ENCODE measurements around the gene CYB5A. TPM values are rescaled to one million over a fixed set of nuclear protein-coding genes. Genes with fewer than 3 reads are reported as not detected.

CYB5A gene
- polyA plus RNA-seq, 1 of the 3 experiments (the other 2 are of a cell fraction), result 42.1 TPM

DNA sequence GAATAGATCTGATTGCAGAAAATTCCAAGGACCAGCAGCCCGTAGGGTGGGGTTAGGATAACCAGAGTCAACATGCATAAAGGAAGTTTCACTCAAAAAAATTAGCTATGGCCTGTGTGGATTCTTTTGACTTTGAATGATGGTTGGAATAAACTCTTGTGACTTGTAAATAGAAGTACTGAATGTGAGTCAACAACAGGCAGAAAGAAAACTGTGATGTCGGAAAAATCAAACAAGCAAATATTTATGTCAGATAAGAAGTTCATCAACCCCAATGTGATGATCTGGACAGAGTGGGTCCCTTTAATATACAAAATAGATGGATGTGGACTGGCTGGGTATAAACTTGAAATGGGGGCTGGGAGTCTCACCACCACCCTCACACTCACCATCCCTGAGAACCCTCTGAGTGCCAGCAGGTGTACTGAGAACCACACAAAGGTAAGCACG, 75.1 kb downstream of the CYB5A start:
- H3K9me2 ChIP-seq, result no peaks in the 10 kb centered on the region
- TF ChIP-seq TAF1 (IDR thresholded peaks at IDR 0.05; ENCODE audit: borderline replicate concordance, low read depth, low read length), result no peak
- no peaks in the 10 kb centered on the region for H3K36me3 ChIP-seq (replicated peaks in 1 of 2; ENCODE audit: control insufficient read depth in 1 of 2, insufficient read depth in 2 of 2, low read length in 1 of 2)
- H3K4me3 ChIP-seq (ENCODE audit: low read depth in 2 of 2, low read length in 1 of 2), result no peak overlapping the region
- H2AFZ ChIP-seq (ENCODE audit: low read depth), result no peak overlapping the region
- H3K4me1 ChIP-seq (ENCODE audit: control insufficient read depth in 1 of 2, insufficient read depth in 2 of 2, low read depth in 1 of 2, low read length in 1 of 2), result no peaks in the 10 kb centered on the region
- no peaks in the 10 kb centered on the region for H4K20me1 ChIP-seq (ENCODE audit: insufficient read depth)
- no peak overlapping the region for H3K9ac ChIP-seq
- no peaks in the 10 kb centered on the region for H3K9me3 ChIP-seq
- ChIA-PET POLR2A (no interaction called here), CTCF (no interaction called here)
- no peak overlapping the region for H3K27ac ChIP-seq (ENCODE audit: low read depth in 2 of 2, low read length in 1 of 2)
- H3K27me3 ChIP-seq (ENCODE audit: insufficient read depth), result no peaks in the 10 kb centered on the region; the same call in 1 of the 2 replicates
- H3K4me2 ChIP-seq, result no peak overlapping the region
- no peaks in the 10 kb centered on the region for H3F3A ChIP-seq (replicated peaks; ENCODE audit: insufficient read depth)
- no peak for DNase-seq
- H3K79me2 ChIP-seq (ENCODE audit: insufficient read depth), result no peaks in the 10 kb centered on the region
- 42% methylated on average over 3 of the region's 3 CpGs for WGBS (ENCODE audit: low lambda C conversion rate)

DNA sequence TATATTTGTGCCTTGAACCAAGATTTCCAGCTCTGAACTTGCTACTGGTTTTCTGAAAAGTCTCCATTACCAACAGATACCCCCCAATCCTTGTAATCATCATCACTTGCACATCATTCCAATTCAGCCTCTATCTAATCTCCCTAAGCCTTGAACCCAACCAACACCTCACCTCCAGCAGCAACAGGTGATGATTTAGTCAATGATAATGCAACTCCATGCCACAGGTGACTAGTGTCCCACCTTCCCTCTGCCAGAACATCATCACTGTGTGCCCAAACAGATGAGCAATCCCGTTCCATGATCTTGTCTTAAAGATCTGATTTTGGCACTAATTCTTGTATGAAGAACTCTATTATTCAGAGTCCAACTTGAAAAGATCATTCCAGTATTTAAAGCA, 75.9 kb downstream of the CYB5A start:
- no peak overlapping the region for H3K4me2 ChIP-seq
- WGBS (ENCODE audit: low lambda C conversion rate), result 6% methylated on average over 1 of the region's 1 CpG
- H3K9me3 ChIP-seq, result no peaks in the 10 kb centered on the region
- POLR2A ChIA-PET, result no interaction called here
- no peak overlapping the region for H3K27ac ChIP-seq (ENCODE audit: low read depth in 2 of 2, low read length in 1 of 2)
- no peaks in the 10 kb centered on the region for H4K20me1 ChIP-seq (ENCODE audit: insufficient read depth)
- CTCF ChIA-PET, result interaction anchor here (0.6 to 1.2 kb wide), 2 partner anchors 19 to 126 kb away, joined by 3 read pairs; no protein-coding TSS in a partner anchor
- H3F3A ChIP-seq (replicated peaks; ENCODE audit: insufficient read depth), result no peaks in the 10 kb centered on the region
- H2AFZ ChIP-seq (ENCODE audit: low read depth), result no peak overlapping the region
- no peak overlapping the region for H3K9ac ChIP-seq
- no peaks in the 10 kb centered on the region for H3K79me2 ChIP-seq (ENCODE audit: insufficient read depth)
- H3K36me3 ChIP-seq (replicated peaks in 1 of 2; ENCODE audit: control insufficient read depth in 1 of 2, insufficient read depth in 2 of 2, low read length in 1 of 2), result no peaks in the 10 kb centered on the region
- no peaks in the 10 kb centered on the region; the same call in 1 of the 2 replicates for H3K27me3 ChIP-seq (ENCODE audit: insufficient read depth)
- TF ChIP-seq, protein P1, sequence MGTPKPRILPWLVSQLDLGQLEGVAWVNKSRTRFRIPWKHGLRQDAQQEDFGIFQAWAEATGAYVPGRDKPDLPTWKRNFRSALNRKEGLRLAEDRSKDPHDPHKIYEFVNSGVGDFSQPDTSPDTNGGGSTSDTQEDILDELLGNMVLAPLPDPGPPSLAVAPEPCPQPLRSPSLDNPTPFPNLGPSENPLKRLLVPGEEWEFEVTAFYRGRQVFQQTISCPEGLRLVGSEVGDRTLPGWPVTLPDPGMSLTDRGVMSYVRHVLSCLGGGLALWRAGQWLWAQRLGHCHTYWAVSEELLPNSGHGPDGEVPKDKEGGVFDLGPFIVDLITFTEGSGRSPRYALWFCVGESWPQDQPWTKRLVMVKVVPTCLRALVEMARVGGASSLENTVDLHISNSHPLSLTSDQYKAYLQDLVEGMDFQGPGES (IDR thresholded peaks at IDR 0.05; ENCODE audit: low read depth, low read length), result no peak
- no peak for TF ChIP-seq SMC3 (IDR thresholded peaks at IDR 0.05; ENCODE audit: low read depth, low read length)
- no peak for TF ChIP-seq RXRA (IDR thresholded peaks at IDR 0.05; ENCODE audit: borderline replicate concordance, low read depth)
- TF ChIP-seq ELF1 (IDR thresholded peaks at IDR 0.05), result no peak
- no peak for TF ChIP-seq GABPA (IDR thresholded peaks at IDR 0.05; ENCODE audit: low read depth)
- TF ChIP-seq TAF1 (IDR thresholded peaks at IDR 0.05; ENCODE audit: borderline replicate concordance, low read depth, low read length), result no peak
- no peak for TF ChIP-seq CHD2 (IDR thresholded peaks at IDR 0.05; ENCODE audit: low read length, partially characterized antibody)
- no peaks in the 10 kb centered on the region for H3K4me1 ChIP-seq (ENCODE audit: control insufficient read depth in 1 of 2, insufficient read depth in 2 of 2, low read depth in 1 of 2, low read length in 1 of 2)
- DNase-seq, result no peak
- H3K4me3 ChIP-seq (ENCODE audit: low read depth in 2 of 2, low read length in 1 of 2), result no peak overlapping the region
- no peaks in the 10 kb centered on the region for H3K9me2 ChIP-seq

DNA sequence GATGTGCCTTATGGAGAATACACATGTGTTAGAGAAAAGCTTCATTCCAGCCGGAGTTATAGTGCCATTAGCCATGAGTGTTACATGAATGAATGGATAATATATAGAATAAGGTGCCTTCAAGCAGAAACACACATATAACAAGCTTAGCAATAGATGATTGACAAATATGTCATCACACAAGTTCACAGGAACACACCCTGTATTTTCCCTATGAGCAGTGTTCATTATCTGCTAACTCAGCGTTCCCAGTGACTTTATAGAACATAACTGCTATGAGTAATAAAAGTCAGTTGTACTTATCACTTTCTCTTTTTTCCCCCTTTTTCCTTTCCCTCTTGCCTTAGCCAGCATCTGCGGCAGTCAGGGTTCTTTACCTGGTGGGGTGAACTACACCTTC, 78.3 kb downstream of the CYB5A start:
- Histone ChIP-seq H4K20me1 (ENCODE audit: insufficient read depth) (no peaks in the 10 kb centered on the region), H3K36me3 (replicated peaks in 1 of 2; ENCODE audit: control insufficient read depth in 1 of 2, insufficient read depth in 2 of 2, low read length in 1 of 2) (no peaks in the 10 kb centered on the region), H2AFZ (ENCODE audit: low read depth) (no peak overlapping the region), H3K79me2 (ENCODE audit: insufficient read depth) (no peaks in the 10 kb centered on the region), H3K9me3 (no peaks in the 10 kb centered on the region), H3K4me2 (no peak overlapping the region), H3K9ac (no peak overlapping the region), H3K4me1 (ENCODE audit: control insufficient read depth in 1 of 2, insufficient read depth in 2 of 2, low read depth in 1 of 2, low read length in 1 of 2) (no peaks in the 10 kb centered on the region; a peak in 1 of 4 replicates), H3K4me3 (ENCODE audit: low read depth in 2 of 2, low read length in 1 of 2) (no peak overlapping the region), H3K9me2 (no peaks in the 10 kb centered on the region), H3K27me3 (ENCODE audit: insufficient read depth) (peaks cover 9% of the 10 kb centered on the region; the same call in 1 of the 2 replicates), H3K27ac (ENCODE audit: low read depth in 2 of 2, low read length in 1 of 2) (no peak overlapping the region), H3F3A (replicated peaks; ENCODE audit: insufficient read depth) (no peaks in the 10 kb centered on the region)
- CTCF ChIA-PET, result interaction anchor here (2.1 kb wide), 1 partner anchor 129 kb away, joined by 8 read pairs; no protein-coding TSS in a partner anchor
- 28% methylated on average over 3 of the region's 3 CpGs for WGBS (ENCODE audit: low lambda C conversion rate)
- no peak for DNase-seq
- TF ChIP-seq TCF12 (IDR thresholded peaks at IDR 0.05) (no peak), EP300 (IDR thresholded peaks at IDR 0.05; ENCODE audit: borderline replicate concordance in 1 of 2, low read depth in 1 of 2, low read length in 1 of 2) (no peak), TAF1 (IDR thresholded peaks at IDR 0.05; ENCODE audit: borderline replicate concordance, low read depth, low read length) (no peak), FOXM1 (IDR thresholded peaks at IDR 0.05; ENCODE audit: low read depth) (no peak), FOXJ3 (CRISPR knock-in tag; IDR thresholded peaks at IDR 0.05) (no peak), ELF1 (IDR thresholded peaks at IDR 0.05) (no peak), MXI1 (IDR thresholded peaks at IDR 0.05; ENCODE audit: low read depth, low read length) (no peak)
- TF ChIP-seq, protein P2, sequence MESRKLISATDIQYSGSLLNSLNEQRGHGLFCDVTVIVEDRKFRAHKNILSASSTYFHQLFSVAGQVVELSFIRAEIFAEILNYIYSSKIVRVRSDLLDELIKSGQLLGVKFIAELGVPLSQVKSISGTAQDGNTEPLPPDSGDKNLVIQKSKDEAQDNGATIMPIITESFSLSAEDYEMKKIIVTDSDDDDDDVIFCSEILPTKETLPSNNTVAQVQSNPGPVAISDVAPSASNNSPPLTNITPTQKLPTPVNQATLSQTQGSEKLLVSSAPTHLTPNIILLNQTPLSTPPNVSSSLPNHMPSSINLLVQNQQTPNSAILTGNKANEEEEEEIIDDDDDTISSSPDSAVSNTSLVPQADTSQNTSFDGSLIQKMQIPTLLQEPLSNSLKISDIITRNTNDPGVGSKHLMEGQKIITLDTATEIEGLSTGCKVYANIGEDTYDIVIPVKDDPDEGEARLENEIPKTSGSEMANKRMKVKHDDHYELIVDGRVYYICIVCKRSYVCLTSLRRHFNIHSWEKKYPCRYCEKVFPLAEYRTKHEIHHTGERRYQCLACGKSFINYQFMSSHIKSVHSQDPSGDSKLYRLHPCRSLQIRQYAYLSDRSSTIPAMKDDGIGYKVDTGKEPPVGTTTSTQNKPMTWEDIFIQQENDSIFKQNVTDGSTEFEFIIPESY (IDR thresholded peaks at IDR 0.05; ENCODE audit: borderline replicate concordance, low read depth), result no peak
- POLR2A ChIA-PET, result no interaction called here
